Breast epithelium (tissue), 4 donors: ENCODE results near the gene DST. TPM values are rescaled to one million over a fixed set of nuclear protein-coding genes. Genes with fewer than 3 reads are reported as not detected.
A peak's percentile ranks its signal among the peaks of the same experiment; 100 is the strongest.

Experiments used
- DNase-seq, 2 donors: peaks; one replicate each; pipeline ENCODE4 v3.0.0-alpha.2; 2019; ENCODE audit warnings: low spot score in 2 of 2
- H3K27ac ChIP-seq, 2 donors: fragments of 200-600 bp; sonication (generic) in 1 of 2; one replicate each; pipeline ENCODE4 v1.5.1; 2016 to 2019; ENCODE audit warnings: mild to moderate bottlenecking in 1 of 2
- H3K27me3 ChIP-seq, 2 donors: fragments of 200-600 bp; sonication (generic) in 1 of 2; one replicate each; pipeline versions ENCODE4 v1.5.1 to v1.6.0; 2017 to 2019; ENCODE audit warnings: control low read depth in 1 of 2, mild to moderate bottlenecking in 1 of 2
- H3K36me3 ChIP-seq: fragments of 200-600 bp; one replicate; pipeline ENCODE4 v1.5.1; 2019
- H3K4me1 ChIP-seq, 2 donors: fragments of 200-600 bp; sonication (generic); one replicate each; pipeline ENCODE4 v1.5.1; 2016 to 2019; ENCODE audit warnings: control low read depth in 1 of 2
- H3K4me3 ChIP-seq, 3 donors: fragments of 200-600 bp; sonication (generic); 1 replicate in 2 of 3; 2 replicates in 1 of 3; pipeline ENCODE4 v1.5.1; 2016 to 2019; ENCODE audit warnings: mild to moderate bottlenecking in 3 of 3, moderate library complexity in 2 of 3
- H3K9me3 ChIP-seq, 2 donors: fragments of 200-600 bp; sonication (generic) in 1 of 2; one replicate each; pipeline ENCODE4 v1.5.1; 2016 to 2019; ENCODE audit warnings: control low read depth in 1 of 2
- POLR2A ChIP-seq: fragments of 450-650 bp; IDR thresholded peaks from one replicate; pipeline ENCODE4 v1.6.1; 2016; ENCODE audit warnings: antibody characterized with exemption, mild to moderate bottlenecking, moderate library complexity
- POLR2AphosphoS5 ChIP-seq, 3 donors: sonication (generic); formaldehyde crosslinking; IDR thresholded peaks; one replicate each; pipeline ENCODE4 v1.6.1; 2017; ENCODE audit warnings: antibody characterized with exemption in 3 of 3
- intact Hi-C: fragments of 100-400 bp; cut with DNase I; formaldehyde crosslinking; loops from one replicate; pipeline ENCODE4 v1.15.1; 2023; ENCODE audit warnings: low total_unique reads
- total RNA-seq, 3 donors: library from RNA; depleted of rRNA; stranded (reverse); fragments of >200 nt; gene quantifications; one replicate each; pipeline ENCODE4 v1.1.0, GENCODE V29; 2016
- TF ChIP-seq, protein P1 (sequence below), 3 donors: fragments of 450-650 bp; IDR thresholded peaks; one replicate each; pipeline ENCODE4 v1.5.1; 2016 to 2017; ENCODE audit warnings: antibody characterized with exemption in 3 of 3, mild to moderate bottlenecking in 3 of 3, moderate library complexity in 3 of 3

Gene DST
- 1,000 to 10,000 TPM in 1 of 3 donors, 100 to 1,000 TPM in 2; 272 to 1,354 (median 700) TPM for total RNA-seq

DNA sequence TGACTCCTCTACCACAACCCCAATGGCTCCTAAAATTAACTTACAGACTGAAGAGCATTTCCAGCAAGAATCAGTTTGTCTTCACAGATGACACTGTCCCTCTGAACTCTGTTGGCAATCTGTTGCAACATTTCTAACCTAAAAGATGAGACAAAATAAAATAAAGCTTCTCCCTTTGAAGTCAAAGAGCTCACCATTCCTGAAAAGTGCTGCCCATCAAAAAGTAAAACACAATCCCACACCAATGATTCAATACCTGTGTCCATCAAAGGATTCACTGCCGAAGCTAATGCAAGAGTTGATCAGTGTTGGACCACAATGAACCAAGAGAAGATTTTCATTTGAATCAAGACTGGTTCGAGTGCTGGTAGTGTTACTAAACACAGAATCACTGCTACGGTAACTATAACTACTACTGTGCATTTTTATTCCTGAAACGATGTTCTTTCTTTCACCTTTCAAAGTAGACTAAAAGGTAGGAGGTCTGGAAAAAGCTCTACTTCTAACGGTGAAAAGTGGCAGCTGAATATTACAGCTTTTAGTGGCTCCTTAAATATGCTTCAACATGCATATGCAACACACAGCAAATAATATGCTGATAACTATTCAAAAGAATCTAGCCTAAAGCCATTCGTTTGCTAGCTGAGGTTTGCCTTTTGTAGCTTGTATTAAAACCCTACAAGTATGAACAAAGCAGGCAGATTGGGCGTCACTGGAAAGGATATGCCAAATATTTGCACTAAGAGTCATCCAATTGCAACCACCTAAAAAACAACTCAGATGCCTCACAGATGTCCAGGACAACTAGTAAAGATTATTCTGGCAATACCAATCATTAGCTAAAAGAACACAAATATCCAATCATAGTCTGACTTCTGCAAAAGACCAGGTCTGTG is at the start of gene DST:
Gene DST, minus strand, starts transcription at position 524 of the 896 bp plus-strand sequence.
- Histone ChIP-seq H3K36me3 (no peaks in the 10 kb centered on the region), H3K4me3 (peak within 1 kb of the TSS in 2 of 3 donors; percentile 51 to 56), H3K27ac (peak within 1 kb of the TSS; percentile 74 to 79), H3K27me3 (no peaks in the 10 kb centered on the region), H3K9me3 (no peaks in the 10 kb centered on the region), H3K4me1 (no peaks in the 10 kb centered on the region)
- DNase-seq, result peak in 1 of 2 donors; percentile 69
- TF ChIP-seq, protein P1, sequence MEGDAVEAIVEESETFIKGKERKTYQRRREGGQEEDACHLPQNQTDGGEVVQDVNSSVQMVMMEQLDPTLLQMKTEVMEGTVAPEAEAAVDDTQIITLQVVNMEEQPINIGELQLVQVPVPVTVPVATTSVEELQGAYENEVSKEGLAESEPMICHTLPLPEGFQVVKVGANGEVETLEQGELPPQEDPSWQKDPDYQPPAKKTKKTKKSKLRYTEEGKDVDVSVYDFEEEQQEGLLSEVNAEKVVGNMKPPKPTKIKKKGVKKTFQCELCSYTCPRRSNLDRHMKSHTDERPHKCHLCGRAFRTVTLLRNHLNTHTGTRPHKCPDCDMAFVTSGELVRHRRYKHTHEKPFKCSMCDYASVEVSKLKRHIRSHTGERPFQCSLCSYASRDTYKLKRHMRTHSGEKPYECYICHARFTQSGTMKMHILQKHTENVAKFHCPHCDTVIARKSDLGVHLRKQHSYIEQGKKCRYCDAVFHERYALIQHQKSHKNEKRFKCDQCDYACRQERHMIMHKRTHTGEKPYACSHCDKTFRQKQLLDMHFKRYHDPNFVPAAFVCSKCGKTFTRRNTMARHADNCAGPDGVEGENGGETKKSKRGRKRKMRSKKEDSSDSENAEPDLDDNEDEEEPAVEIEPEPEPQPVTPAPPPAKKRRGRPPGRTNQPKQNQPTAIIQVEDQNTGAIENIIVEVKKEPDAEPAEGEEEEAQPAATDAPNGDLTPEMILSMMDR (IDR thresholded peaks at IDR 0.05), result no peak
- TF ChIP-seq POLR2AphosphoS5 (IDR thresholded peaks at IDR 0.05) (peak in 1 of 3 donors; percentile 31), POLR2A (peak; percentile 31)
- intact Hi-C loops, result no loop called here

DNA sequence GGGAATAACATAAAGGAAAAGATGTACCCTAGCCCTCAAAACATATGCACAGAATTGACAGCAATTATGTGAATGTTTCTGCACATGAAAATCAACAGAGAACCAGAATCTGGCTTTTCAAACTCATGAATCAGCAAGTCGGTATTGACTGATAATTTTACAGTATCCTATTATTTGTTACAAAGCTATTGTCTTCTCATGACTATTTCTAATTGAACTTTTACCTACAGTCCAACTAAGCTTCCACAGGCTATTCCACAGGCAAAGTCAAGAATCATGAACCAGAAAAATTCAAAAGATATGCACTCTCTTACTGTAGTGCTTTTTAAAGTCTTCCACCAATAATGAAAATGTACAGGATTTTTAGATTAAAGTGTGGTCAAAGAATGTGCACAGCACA is 49.1 kb upstream of the DST start:
- peak overlapping the region; percentile 31 to 61 (median 42) for H3K4me3 ChIP-seq
- intact Hi-C loops, result no loop called here
- H3K36me3 ChIP-seq, result no peaks in the 10 kb centered on the region
- H3K27ac ChIP-seq, result peak overlapping the region; percentile 88 to 94
- H3K9me3 ChIP-seq, result no peaks in the 10 kb centered on the region
- H3K4me1 ChIP-seq, result no peaks in the 10 kb centered on the region
- H3K27me3 ChIP-seq, result no peaks in the 10 kb centered on the region
- TF ChIP-seq POLR2A (no peak), POLR2AphosphoS5 (IDR thresholded peaks at IDR 0.05) (no peak)
- TF ChIP-seq, protein P1 (IDR thresholded peaks at IDR 0.05), result no peak
- DNase-seq, result no peak

DNA sequence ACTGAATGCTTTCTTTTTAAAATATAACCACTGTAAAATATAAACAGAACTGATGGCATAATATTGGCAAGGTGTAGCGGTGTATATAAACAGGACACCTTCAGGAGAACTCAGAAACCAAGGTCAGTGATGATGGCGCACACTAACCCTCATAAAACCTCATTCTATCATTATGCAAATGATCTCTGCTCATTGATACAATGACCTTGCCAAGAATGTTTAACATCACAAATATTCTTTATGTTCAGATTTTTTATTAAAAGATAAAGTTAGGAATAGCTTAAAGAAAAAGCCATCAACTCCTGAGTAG is 48.6 kb upstream of the DST start:
- no peaks in the 10 kb centered on the region for H3K4me1 ChIP-seq
- DNase-seq, result no peak
- H3K36me3 ChIP-seq, result no peaks in the 10 kb centered on the region
- TF ChIP-seq, protein P1 (IDR thresholded peaks at IDR 0.05), result no peak
- TF ChIP-seq POLR2AphosphoS5 (IDR thresholded peaks at IDR 0.05) (peak in 1 of 3 donors; percentile 54), POLR2A (peak; percentile 29)
- H3K4me3 ChIP-seq, result peak overlapping the region; percentile 31 to 61 (median 42)
- peak overlapping the region; percentile 88 to 94 for H3K27ac ChIP-seq
- no peaks in the 10 kb centered on the region for H3K9me3 ChIP-seq
- no peaks in the 10 kb centered on the region for H3K27me3 ChIP-seq
- intact Hi-C loops, result no loop called here

DNA sequence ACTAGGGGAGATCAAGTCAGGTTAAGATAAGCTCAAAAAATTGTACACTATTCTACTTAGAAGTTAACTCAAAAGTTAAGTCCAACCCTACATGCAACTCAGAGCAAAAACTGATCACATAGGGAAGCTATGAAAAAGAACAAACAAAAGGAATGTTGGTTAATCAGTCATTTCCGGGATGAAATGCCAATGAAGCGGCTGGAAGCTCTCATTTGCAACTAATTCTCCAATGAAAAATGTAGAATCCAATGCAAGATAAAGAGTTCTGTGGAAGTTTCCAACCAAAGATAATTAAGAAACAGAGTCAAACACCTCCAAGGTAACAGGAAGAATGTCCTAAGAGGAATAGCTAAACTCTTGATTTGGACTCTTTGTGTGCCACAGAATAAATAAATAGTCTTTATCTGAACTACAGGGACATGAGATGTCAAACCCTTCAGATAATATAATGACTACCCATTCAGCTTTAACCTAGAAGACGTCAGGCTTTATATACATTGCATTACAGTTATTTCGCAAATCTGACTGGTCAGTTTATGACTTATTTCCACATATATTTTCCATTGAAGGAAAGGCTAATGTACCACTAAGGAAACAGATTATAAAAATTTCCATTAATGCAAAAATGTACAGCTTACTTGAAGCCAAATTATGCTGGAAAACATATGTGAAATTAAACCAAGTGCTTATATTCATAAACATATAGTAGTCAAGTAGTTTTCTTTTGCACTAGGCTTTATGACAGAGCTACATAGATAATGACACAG is 48.0 kb upstream of the DST start:
- intact Hi-C loops, result no loop called here
- no peak for TF ChIP-seq POLR2A
- TF ChIP-seq, protein P1 (IDR thresholded peaks at IDR 0.05), result no peak
- TF ChIP-seq POLR2AphosphoS5 (IDR thresholded peaks at IDR 0.05), result peak in 1 of 3 donors; percentile 40
- H3K4me3 ChIP-seq, result peak overlapping the region; percentile 0 to 61 (median 42)
- H3K4me1 ChIP-seq, result no peaks in the 10 kb centered on the region
- H3K27ac ChIP-seq, result peak overlapping the region; percentile 88 to 94
- H3K36me3 ChIP-seq, result no peaks in the 10 kb centered on the region
- no peaks in the 10 kb centered on the region for H3K27me3 ChIP-seq
- no peaks in the 10 kb centered on the region for H3K9me3 ChIP-seq
- DNase-seq, result no peak
